B cell (primary cell): ENCODE data around the gene DLX2. TPM values are rescaled to one million over a fixed set of nuclear protein-coding genes. Genes with fewer than 3 reads are reported as not detected.

Experiments used
- ATAC-seq: fragments of 200-7000 bp; cut with Tn5 transposase; one replicate; pipeline ENCODE4 v1.10.0; 2021; ENCODE audit warnings: low read depth, mild to moderate bottlenecking, moderate number of reproducible peaks, moderate library complexity
- CTCF ChIA-PET: fragments of 350-600 bp; sonication (Branson Sonifier 250); formaldehyde crosslinking; loops from one replicate; lab custom pipeline; 2021; ENCODE audit warnings: antibody characterized with exemption, inconsistent platforms; lab: Charles Lee
- POLR2A ChIA-PET: fragments of 350-600 bp; sonication (Branson Sonifier 250); formaldehyde crosslinking; loops from one replicate; lab custom pipeline; 2021; ENCODE audit warnings: antibody characterized with exemption; lab: Charles Lee
- DNase-seq: peaks from one replicate; pipeline ENCODE4 v3.0.0; 2013
- H2AFZ ChIP-seq: 2 replicates; pipeline ENCODE4 v1.6.1; 2012; ENCODE audit warnings: mild to moderate bottlenecking, low read depth, low read length; ENCODE audit not compliant: insufficient read depth, poor library complexity, severe bottlenecking
- H3K27ac ChIP-seq, 2 donors: 1 replicate in 1 of 2; 2 replicates in 1 of 2; pipeline ENCODE4 v1.5.1; 2012 to 2013; ENCODE audit warnings: low read length in 2 of 2, mild to moderate bottlenecking in 2 of 2, moderate library complexity in 1 of 2
- H3K27me3 ChIP-seq, 4 experiments: fragments of 200-600 bp in 1 of 4; sonication (generic) in 1 of 4; replicated peaks in 1 of 4; 1 replicate in 2 of 4; 2 replicates in 2 of 4; pipeline versions ENCODE4 v1.6.1 to v1.7.0; 2013 to 2016; ENCODE audit warnings: low read length in 3 of 4, mild to moderate bottlenecking in 2 of 4, mixed read lengths in 1 of 4, moderate library complexity in 1 of 4; ENCODE audit not compliant: insufficient read depth in 4 of 4, control insufficient read depth in 3 of 4; ENCODE audit errors: control extremely low read depth in 1 of 4
- H3K36me3 ChIP-seq, 2 experiments: replicated peaks in 1 of 2; 1 replicate in 1 of 2; 2 replicates in 1 of 2; pipeline versions ENCODE4 v1.6.1 to v1.7.1; 2013; ENCODE audit warnings: low read length in 1 of 2; ENCODE audit not compliant: insufficient read depth in 2 of 2, control insufficient read depth in 1 of 2; ENCODE audit errors: control extremely low read depth in 1 of 2, extremely low read depth in 1 of 2
- H3K4me1 ChIP-seq, 2 donors: fragments of 200-600 bp in 1 of 2; sonication (generic) in 1 of 2; 1 replicate in 1 of 2; 2 replicates in 1 of 2; pipeline versions ENCODE4 v1.5.1 to v1.6.1; 2013 to 2017; ENCODE audit warnings: low read length in 2 of 2; ENCODE audit not compliant: control insufficient read depth in 2 of 2, insufficient read depth in 2 of 2
- H3K4me2 ChIP-seq: replicated peaks from 2 replicates; pipeline ENCODE3; 2012; ENCODE audit warnings: mild to moderate bottlenecking, low read depth, low read length; ENCODE audit not compliant: poor library complexity, severe bottlenecking
- H3K4me3 ChIP-seq, 5 experiments: fragments of 200-600 bp in 1 of 5; sonication (generic) in 1 of 5; 1 replicate in 3 of 5; 2 replicates in 2 of 5; pipeline versions ENCODE4 v1.5.1 to v1.7.0; 2011 to 2016; ENCODE audit warnings: low read length in 4 of 5, mild to moderate bottlenecking in 4 of 5, low read depth in 2 of 5, control low read depth in 1 of 5, moderate library complexity in 1 of 5; ENCODE audit not compliant: insufficient read depth in 1 of 5; ENCODE audit errors: control extremely low read depth in 1 of 5, extremely low read depth in 1 of 5
- H3K79me2 ChIP-seq: fragments of 200-600 bp; sonication (generic); one replicate; pipeline ENCODE4 v1.6.0; 2016; ENCODE audit warnings: low read length; ENCODE audit not compliant: control insufficient read depth, insufficient read depth
- H3K9ac ChIP-seq: fragments of 200-600 bp; sonication (generic); 2 replicates; pipeline ENCODE4 v1.6.1; 2017; ENCODE audit warnings: mild to moderate bottlenecking, low read length, moderate library complexity
- H3K9me3 ChIP-seq, 3 donors: one replicate each; pipeline versions ENCODE4 v1.6.1 to v1.7.1; 2013; ENCODE audit warnings: low read length in 2 of 3; ENCODE audit not compliant: control insufficient read depth in 2 of 3, insufficient read depth in 1 of 3; ENCODE audit errors: control extremely low read depth in 1 of 3
- H4K20me1 ChIP-seq: 2 replicates; pipeline ENCODE4 v1.6.0; 2012; ENCODE audit warnings: mild to moderate bottlenecking, low read length; ENCODE audit not compliant: insufficient read depth, control insufficient read depth, poor library complexity, severe bottlenecking
- H3K27ac Mint-ChIP-seq: one replicate; pipeline ENCODE4 v1.8.0; 2021; ENCODE audit warnings: mixed read lengths
- H3K27me3 Mint-ChIP-seq: one replicate; pipeline ENCODE4 v1.8.0; 2021; ENCODE audit warnings: mixed read lengths
- H3K4me1 Mint-ChIP-seq: one replicate; pipeline ENCODE4 v1.8.0; 2021; ENCODE audit warnings: mixed read lengths
- H3K4me3 Mint-ChIP-seq: one replicate; pipeline ENCODE4 v1.8.0; 2021; ENCODE audit warnings: mixed read lengths
- H3K9me3 Mint-ChIP-seq: one replicate; pipeline ENCODE4 v1.8.0; 2022; ENCODE audit warnings: mixed read lengths; ENCODE audit not compliant: insufficient read depth
- EZH2 ChIP-seq: IDR thresholded peaks from 2 replicates; pipeline ENCODE4 v1.6.1; 2012; ENCODE audit warnings: borderline replicate concordance, low read depth, mild to moderate bottlenecking, moderate library complexity, low read length; ENCODE audit not compliant: insufficient read depth, poor library complexity, severe bottlenecking
- WGBS: methylation state at CpG from one replicate; pipeline ENCODE4 v1.1.5; 2013; ENCODE audit warnings: missing lambda C conversion rate; ENCODE audit not compliant: insufficient coverage; 5-methylcytosine and 5-hydroxymethylcytosine counted together
- intact Hi-C: fragments of 100-400 bp; cut with micrococcal nuclease; formaldehyde crosslinking; loops from one replicate; pipeline ENCODE4 v1.10.0; 2022
- polyA plus RNA-seq: library from polyadenylated mRNA; depleted of rRNA; stranded (reverse); fragments of >200 nt; gene quantifications from 2 replicates; pipeline ENCODE4 v1.2.3, GENCODE V29; 2012
- total RNA-seq, 2 donors: library from RNA; stranded (reverse); fragments of 120-200 nt in 1 of 2; gene quantifications; 1 replicate in 1 of 2; 2 replicates in 1 of 2; pipeline versions ENCODE4 v1.2.3 to v1.2.4, GENCODE V29; 2013 to 2022
- TF ChIP-seq, protein P1 (sequence below): fragments of 200-600 bp; IDR thresholded peaks from one replicate; pipeline ENCODE4 v1.8.0; 2022; ENCODE audit warnings: antibody characterized with exemption, mild to moderate bottlenecking

Gene DLX2
- total and polyA plus RNA-seq, 2 donors (not counting 1 experiment from before 2014, with no cell fraction given) = 0.13 to 0.52 TPM

DNA sequence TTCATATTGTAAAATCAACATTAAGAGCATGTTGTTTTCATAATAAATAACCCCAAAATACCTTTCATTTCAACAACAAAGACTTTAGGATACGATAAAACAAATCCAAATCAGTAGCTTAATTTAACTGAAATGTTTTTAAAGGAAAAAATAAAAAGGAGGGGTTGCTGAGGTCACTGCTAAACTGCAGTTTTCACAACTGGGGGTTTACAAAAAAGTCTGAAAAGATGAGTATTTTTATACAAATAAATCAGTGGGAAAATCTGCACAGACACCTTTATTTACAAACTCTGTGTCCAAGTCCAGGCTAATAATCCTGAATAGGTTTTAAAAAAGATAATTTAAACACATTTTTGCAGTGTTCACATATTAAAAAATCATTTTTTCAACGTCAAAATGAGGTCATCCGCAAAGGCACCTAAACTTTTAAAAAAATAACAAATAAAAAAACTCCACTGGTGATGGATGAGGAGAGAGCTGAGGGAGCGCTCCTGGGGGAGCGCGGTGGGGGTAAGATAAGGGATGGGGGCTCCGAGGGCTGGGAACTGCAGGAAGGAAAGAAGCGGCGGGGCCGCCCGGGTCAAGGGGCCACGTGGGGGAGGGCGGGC is 3.1 kb downstream of the DLX2 start:
- Histone ChIP-seq H3K4me2 (peak overlapping the region; percentile 81), H3K79me2 (no peaks in the 10 kb centered on the region), H3K27me3 (peaks cover 4 to 100% (median 87%) of the 10 kb centered on the region in 4 experiments), H3K4me3 (no peak overlapping the region), H2AFZ (no peak overlapping the region), H3K9ac (no peak overlapping the region), H3K27ac (no peak overlapping the region), H4K20me1 (peaks cover 15% of the 10 kb centered on the region), H3K9me3 (peaks cover 0 to 90% (median 7%) of the 10 kb centered on the region in 3 donors), H3K36me3 (no peaks in the 10 kb centered on the region), H3K4me1 (peaks cover 83 to 97% of the 10 kb centered on the region in 2 donors)
- intact Hi-C loops = loop anchor here (1.0 to 10.0 kb wide), 6 partner anchors 15 to 1282 kb away; partner anchors contain the start of genes GAD1, HAT1 and PDK1
- TF ChIP-seq EZH2 = no peak
- TF ChIP-seq, protein P1, sequence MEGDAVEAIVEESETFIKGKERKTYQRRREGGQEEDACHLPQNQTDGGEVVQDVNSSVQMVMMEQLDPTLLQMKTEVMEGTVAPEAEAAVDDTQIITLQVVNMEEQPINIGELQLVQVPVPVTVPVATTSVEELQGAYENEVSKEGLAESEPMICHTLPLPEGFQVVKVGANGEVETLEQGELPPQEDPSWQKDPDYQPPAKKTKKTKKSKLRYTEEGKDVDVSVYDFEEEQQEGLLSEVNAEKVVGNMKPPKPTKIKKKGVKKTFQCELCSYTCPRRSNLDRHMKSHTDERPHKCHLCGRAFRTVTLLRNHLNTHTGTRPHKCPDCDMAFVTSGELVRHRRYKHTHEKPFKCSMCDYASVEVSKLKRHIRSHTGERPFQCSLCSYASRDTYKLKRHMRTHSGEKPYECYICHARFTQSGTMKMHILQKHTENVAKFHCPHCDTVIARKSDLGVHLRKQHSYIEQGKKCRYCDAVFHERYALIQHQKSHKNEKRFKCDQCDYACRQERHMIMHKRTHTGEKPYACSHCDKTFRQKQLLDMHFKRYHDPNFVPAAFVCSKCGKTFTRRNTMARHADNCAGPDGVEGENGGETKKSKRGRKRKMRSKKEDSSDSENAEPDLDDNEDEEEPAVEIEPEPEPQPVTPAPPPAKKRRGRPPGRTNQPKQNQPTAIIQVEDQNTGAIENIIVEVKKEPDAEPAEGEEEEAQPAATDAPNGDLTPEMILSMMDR = no peak
- ATAC-seq = no peak
- Mint-ChIP-seq H3K27ac (no peak overlapping the region), H3K4me3 (no peak overlapping the region), H3K4me1 (peaks cover 56% of the 10 kb centered on the region), H3K27me3 (peaks cover 55% of the 10 kb centered on the region), H3K9me3 (no peaks in the 10 kb centered on the region)
- WGBS = 10% methylated on average over 9 of the region's 13 CpGs
- ChIA-PET POLR2A (interaction anchor here (1.3 to 1.8 kb wide), 3 partner anchors 11 to 18 kb away, joined by 3 to 6 read pairs (median 3); partner anchors contain the start of gene DLX1), CTCF (interaction anchor here (1.5 kb wide), 1 partner anchor 362 kb away, joined by 3 read pairs; no protein-coding TSS in a partner anchor)
- no peak for DNase-seq
